Retinal pigment epithelial cell (primary cell): ENCODE data around the gene STN1.
A peak's percentile ranks its signal among the peaks of the same experiment; 100 is the strongest.

Experiments used
- DNase-seq: peaks from one replicate; pipeline ENCODE4 v3.0.0-alpha.2; 2010; ENCODE audit warnings: low read depth
- H3K4me3 ChIP-seq: 2 replicates; pipeline ENCODE4 v1.5.1; 2011; ENCODE audit warnings: mild to moderate bottlenecking, low read length, control low read depth, moderate library complexity
- TF ChIP-seq, protein P1 (sequence below): conservative IDR thresholded peaks from 2 replicates; pipeline ENCODE4 v1.5.1; 2011; ENCODE audit warnings: low read depth, low read length, control low read depth, inconsistent platforms

The STN1 gene

DNA sequence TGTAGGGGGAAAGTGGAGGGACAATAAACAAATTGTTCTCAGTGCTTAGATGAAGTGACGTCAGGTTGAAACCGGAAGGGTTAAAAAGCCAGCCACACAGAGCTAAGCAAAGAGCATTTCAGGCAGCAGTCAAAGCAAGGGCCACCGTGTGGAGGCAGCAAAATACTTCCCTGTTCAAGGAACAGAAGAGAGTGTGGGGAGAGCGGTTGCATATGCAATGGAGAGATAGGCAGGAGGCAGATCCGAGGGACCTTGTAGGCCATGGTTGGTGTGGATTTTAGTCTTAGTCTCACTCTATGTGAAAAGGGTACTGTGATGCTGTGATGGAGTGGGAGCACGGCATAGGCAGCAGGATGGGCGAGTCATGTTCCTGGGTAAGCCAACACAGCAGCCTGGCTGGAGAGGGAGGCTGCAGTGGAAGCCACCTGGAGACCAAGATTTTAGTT, 3.8 kb upstream of the STN1 start:
- DNase-seq: no peak

DNA sequence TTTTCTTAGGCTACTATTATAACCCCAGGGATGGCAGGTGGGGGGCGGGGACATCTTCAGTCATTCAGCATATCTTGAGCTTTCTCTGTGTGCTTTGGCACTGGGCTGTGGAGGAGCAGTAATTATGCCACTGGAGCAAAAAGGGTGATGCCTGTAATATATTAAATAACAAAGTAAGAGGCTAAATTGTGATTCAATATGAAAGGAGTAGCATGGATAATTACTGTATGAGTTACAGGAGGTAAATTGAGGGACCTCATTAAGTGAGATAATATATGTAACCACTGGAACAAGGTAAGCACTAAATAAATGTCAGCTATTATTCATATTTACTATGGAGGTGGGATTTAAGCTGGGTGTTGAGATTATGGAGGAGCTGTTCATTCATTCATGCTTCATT, 3.3 kb upstream of the STN1 start:
- TF ChIP-seq, protein P1, sequence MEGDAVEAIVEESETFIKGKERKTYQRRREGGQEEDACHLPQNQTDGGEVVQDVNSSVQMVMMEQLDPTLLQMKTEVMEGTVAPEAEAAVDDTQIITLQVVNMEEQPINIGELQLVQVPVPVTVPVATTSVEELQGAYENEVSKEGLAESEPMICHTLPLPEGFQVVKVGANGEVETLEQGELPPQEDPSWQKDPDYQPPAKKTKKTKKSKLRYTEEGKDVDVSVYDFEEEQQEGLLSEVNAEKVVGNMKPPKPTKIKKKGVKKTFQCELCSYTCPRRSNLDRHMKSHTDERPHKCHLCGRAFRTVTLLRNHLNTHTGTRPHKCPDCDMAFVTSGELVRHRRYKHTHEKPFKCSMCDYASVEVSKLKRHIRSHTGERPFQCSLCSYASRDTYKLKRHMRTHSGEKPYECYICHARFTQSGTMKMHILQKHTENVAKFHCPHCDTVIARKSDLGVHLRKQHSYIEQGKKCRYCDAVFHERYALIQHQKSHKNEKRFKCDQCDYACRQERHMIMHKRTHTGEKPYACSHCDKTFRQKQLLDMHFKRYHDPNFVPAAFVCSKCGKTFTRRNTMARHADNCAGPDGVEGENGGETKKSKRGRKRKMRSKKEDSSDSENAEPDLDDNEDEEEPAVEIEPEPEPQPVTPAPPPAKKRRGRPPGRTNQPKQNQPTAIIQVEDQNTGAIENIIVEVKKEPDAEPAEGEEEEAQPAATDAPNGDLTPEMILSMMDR: no peak
- no peak for DNase-seq
- no peak overlapping the region for H3K4me3 ChIP-seq

More for the DNA sequence above, 3.8 kb upstream of the STN1 start:
- no peak overlapping the region for H3K4me3 ChIP-seq
- TF ChIP-seq, protein P1: peak; percentile 44

DNA sequence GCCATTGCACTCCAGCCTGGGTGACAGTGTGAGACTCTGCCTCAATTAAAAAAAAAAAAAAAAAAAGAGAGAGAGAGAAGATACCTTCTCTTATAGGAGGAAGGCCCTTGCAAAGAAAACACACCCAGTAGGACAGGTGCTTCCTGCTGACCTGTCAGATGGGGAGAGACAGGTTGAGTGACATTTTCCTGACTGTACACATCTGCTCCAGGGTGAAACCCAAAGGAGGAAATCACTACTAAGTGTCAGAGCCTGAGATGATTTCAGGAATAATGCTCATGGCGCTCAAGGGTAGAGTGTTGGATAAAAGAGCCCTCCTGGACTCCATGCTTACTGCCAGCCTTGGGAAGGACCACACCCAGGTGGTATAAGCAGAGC, 1.7 kb upstream of the STN1 start:
- TF ChIP-seq, protein P1: no peak
- no peak overlapping the region for H3K4me3 ChIP-seq
- DNase-seq: no peak

DNA sequence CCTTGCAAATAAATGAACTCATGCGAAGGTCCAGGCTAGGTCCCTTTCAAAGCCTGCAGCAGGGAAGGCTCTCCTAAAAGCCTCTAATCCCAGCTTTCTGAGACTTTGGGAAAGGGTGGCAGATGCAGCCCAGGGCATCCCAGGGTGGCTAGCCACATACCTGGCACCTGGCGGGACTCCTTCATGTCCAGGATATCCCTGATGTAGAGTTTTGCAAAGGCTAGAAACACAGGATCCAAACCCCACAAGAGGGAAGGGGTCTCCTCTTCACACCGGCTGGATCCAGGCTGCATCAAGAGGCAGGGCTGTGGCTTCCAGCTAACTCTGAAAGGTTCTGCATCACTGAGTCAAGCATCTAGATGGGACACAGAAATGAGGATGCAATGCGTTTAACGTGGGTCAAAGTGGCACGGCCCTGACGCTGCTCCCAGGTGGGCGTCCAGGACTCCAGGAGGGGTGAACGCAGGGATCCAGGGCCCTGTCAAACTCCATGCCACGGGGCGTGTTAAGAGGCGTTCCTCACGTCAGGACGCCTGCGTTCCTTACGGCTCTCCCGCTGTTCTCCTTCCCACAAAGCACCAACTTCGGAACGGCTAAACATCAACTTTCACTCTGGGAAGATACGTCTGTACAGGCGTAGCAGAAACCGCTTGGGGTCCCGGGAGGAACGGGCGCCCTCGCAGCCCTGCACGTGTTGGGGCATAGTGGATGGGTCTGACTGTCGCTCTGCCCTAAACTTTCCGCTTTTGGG, 507 bp downstream of the STN1 start:
- TF ChIP-seq, protein P1: no peak
- DNase-seq: no peak
- H3K4me3 ChIP-seq: peak overlapping the region; percentile 85

DNA sequence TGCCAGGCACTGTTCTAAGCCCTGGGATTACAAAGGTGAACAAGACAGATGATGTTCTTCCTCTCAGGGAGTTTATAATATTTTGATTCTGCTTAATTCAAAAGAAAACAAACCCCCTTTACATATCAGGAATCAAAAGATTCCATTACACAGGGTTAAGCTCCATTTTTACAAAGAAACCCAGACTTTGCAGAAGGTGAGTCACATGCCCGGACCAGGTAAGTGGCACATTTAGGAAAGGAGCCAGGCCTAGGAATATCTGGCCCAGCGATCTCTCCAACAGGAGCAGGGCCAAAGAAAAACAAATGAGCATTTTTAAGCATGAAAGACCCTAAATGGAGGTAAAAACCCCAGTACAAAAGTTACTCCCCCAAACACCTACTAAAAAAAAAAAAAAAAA, 1.1 kb downstream of the STN1 start:
- DNase-seq: no peak
- TF ChIP-seq, protein P1: no peak
- H3K4me3 ChIP-seq: peak overlapping the region; percentile 85

DNA sequence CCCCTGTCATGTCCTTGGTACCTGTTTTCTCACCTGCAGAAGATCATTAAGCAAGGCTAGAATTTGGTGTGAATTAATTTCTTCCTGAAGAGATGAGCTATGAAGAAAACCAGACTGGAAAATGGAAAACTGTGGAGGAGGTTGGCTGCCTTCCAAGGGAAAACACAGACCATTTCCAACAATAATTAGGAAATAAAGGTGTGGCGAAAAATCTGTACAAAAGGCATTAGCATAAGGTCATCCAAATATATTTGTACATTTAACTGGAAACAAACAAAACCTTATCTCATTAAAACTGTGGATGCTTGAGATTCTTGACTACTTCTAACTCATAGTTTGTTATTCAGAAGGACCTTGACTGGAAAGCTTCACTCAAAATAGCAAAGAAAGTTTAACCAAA, 1.7 kb downstream of the STN1 start:
- DNase-seq: no peak
- H3K4me3 ChIP-seq: no peak overlapping the region

More for the DNA sequence above, 1.7 kb downstream of the STN1 start:
- TF ChIP-seq, protein P1: no peak
